Measurements from ENCODE around the gene PPFIBP2.

Gene PPFIBP2

DNA sequence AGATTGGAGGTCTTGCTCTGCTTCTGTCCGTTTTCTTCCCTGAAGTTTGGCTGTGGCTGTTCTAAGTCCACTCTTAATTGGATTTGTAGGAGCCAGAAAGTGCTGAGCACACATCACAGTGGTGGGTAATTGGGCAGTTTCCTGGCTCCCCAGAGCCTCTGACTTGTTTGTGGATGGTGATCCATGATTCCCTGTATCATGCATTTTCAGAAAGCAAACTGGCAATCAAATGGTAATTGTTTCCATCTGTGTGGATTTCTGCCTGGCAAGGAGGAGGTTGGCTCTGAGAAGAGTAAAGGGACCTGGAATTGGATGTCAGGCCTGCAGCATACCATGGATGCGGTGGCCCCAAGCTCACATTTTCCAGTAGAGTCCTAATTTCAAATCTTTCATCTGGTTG is 49.5 kb downstream of the PPFIBP2 start:
- Histone ChIP-seq H4K20me1 (ENCODE audit: insufficient read depth, low read length) (no peaks in the 10 kb centered on the region), H3K27ac (ENCODE audit: low read length) (no peak overlapping the region), H3K9ac (ENCODE audit: low read length) (no peak overlapping the region), H3K4me1 (ENCODE audit: low read length) (no peaks in the 10 kb centered on the region), H3K27me3 (replicated peaks; ENCODE audit: insufficient read depth, low read length) (no peaks in the 10 kb centered on the region), H2AFZ (ENCODE audit: low read length) (no peak overlapping the region), H3K9me3 (replicated peaks; ENCODE audit: insufficient read depth, low read length) (no peaks in the 10 kb centered on the region), H3K9me2 (replicated peaks; ENCODE audit: insufficient read depth, low read length) (no peaks in the 10 kb centered on the region), H3K4me2 (ENCODE audit: low read depth, low read length) (no peak overlapping the region), H3K79me2 (ENCODE audit: low read length) (no peaks in the 10 kb centered on the region), H3F3A (ENCODE audit: insufficient read depth, low read length) (no peaks in the 10 kb centered on the region), H3K4me3 (ENCODE audit: low read length) (no peak overlapping the region), H3K36me3 (replicated peaks; ENCODE audit: insufficient read depth, low read length) (no peaks in the 10 kb centered on the region)
- no peak for DNase-seq
- TF ChIP-seq, protein P1, sequence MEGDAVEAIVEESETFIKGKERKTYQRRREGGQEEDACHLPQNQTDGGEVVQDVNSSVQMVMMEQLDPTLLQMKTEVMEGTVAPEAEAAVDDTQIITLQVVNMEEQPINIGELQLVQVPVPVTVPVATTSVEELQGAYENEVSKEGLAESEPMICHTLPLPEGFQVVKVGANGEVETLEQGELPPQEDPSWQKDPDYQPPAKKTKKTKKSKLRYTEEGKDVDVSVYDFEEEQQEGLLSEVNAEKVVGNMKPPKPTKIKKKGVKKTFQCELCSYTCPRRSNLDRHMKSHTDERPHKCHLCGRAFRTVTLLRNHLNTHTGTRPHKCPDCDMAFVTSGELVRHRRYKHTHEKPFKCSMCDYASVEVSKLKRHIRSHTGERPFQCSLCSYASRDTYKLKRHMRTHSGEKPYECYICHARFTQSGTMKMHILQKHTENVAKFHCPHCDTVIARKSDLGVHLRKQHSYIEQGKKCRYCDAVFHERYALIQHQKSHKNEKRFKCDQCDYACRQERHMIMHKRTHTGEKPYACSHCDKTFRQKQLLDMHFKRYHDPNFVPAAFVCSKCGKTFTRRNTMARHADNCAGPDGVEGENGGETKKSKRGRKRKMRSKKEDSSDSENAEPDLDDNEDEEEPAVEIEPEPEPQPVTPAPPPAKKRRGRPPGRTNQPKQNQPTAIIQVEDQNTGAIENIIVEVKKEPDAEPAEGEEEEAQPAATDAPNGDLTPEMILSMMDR (IDR thresholded peaks at IDR 0.05; ENCODE audit: low read length): no peak
- TF ChIP-seq EZH2phosphoT487 (IDR thresholded peaks at IDR 0.05; ENCODE audit: low read length) (no peak), EZH2 (optimal IDR thresholded peaks at IDR 0.05; ENCODE audit: low read depth, low read length) (no peak)

DNA sequence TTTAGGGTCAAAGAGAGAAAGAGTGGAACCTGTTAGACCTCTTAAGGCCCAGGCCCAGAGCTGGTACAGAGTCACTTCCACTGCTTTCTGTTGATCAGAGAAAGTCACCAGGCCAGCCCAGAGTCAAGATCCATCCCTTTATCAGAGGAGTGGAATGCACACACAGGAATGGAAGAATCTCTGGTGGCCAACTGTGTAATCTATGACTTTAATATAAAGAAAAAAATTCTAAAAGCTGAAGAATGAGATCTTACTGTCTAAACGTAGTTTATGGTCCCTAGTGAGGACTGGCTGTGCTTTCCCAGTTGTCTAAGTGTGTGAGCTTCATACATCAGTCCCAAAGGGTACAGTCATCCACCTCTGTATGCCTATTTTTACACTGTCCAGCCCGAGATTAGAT is 51.0 kb downstream of the PPFIBP2 start:
- no peaks in the 10 kb centered on the region for H3K79me2 ChIP-seq (ENCODE audit: low read length)
- H3K27ac ChIP-seq (ENCODE audit: low read length): no peak overlapping the region
- no peak overlapping the region for H3K4me2 ChIP-seq (ENCODE audit: low read depth, low read length)
- no peaks in the 10 kb centered on the region for H3K4me1 ChIP-seq (ENCODE audit: low read length)
- no peak overlapping the region for H2AFZ ChIP-seq (ENCODE audit: low read length)
- no peaks in the 10 kb centered on the region for H4K20me1 ChIP-seq (ENCODE audit: insufficient read depth, low read length)
- H3K9me3 ChIP-seq (replicated peaks; ENCODE audit: insufficient read depth, low read length): no peaks in the 10 kb centered on the region
- no peak for DNase-seq
- H3K36me3 ChIP-seq (replicated peaks; ENCODE audit: insufficient read depth, low read length): no peaks in the 10 kb centered on the region
- TF ChIP-seq EZH2phosphoT487 (IDR thresholded peaks at IDR 0.05; ENCODE audit: low read length) (no peak), EZH2 (optimal IDR thresholded peaks at IDR 0.05; ENCODE audit: low read depth, low read length) (no peak)
- TF ChIP-seq, protein P1 (IDR thresholded peaks at IDR 0.05; ENCODE audit: low read length): no peak
- no peak overlapping the region for H3K9ac ChIP-seq (ENCODE audit: low read length)
- H3K9me2 ChIP-seq (replicated peaks; ENCODE audit: insufficient read depth, low read length): no peaks in the 10 kb centered on the region
- no peak overlapping the region for H3K4me3 ChIP-seq (ENCODE audit: low read length)
- no peaks in the 10 kb centered on the region for H3F3A ChIP-seq (ENCODE audit: insufficient read depth, low read length)
- no peaks in the 10 kb centered on the region for H3K27me3 ChIP-seq (replicated peaks; ENCODE audit: insufficient read depth, low read length)

DNA sequence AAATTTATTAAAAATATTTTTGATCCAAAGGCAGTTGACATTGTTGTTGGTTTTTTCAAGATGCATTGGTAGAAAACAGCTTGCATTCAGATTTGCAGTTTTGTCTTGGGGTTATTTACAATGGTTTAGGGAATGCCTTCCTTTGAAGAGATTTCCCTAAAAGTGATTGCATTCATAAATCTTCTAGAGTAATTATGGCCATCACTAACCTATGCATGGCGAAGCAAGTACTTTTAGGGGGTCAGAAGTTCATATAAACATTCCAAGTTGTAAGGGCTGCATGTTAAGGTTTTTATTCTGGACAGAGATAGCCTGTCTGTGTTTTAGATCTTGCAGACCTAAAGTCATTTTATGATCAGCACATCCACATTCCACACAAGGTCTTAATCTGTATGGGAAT is 53.5 kb downstream of the PPFIBP2 start:
- Histone ChIP-seq H3F3A (ENCODE audit: insufficient read depth, low read length) (peaks cover 3% of the 10 kb centered on the region; the same call in 1 of the 2 replicates), H3K9ac (ENCODE audit: low read length) (no peak overlapping the region), H3K79me2 (ENCODE audit: low read length) (no peaks in the 10 kb centered on the region), H3K36me3 (replicated peaks; ENCODE audit: insufficient read depth, low read length) (no peaks in the 10 kb centered on the region), H3K9me3 (replicated peaks; ENCODE audit: insufficient read depth, low read length) (no peaks in the 10 kb centered on the region), H3K27ac (ENCODE audit: low read length) (no peak overlapping the region), H3K4me2 (ENCODE audit: low read depth, low read length) (no peak overlapping the region), H3K4me1 (ENCODE audit: low read length) (0 out of 2 replicates have a peak, but pooled peaks cover 5% of the 10 kb centered on the region), H2AFZ (ENCODE audit: low read length) (no peak overlapping the region), H3K27me3 (replicated peaks; ENCODE audit: insufficient read depth, low read length) (no peaks in the 10 kb centered on the region), H4K20me1 (ENCODE audit: insufficient read depth, low read length) (no peaks in the 10 kb centered on the region), H3K4me3 (ENCODE audit: low read length) (no peak overlapping the region), H3K9me2 (replicated peaks; ENCODE audit: insufficient read depth, low read length) (no peaks in the 10 kb centered on the region)
- DNase-seq: no peak
- TF ChIP-seq EZH2 (optimal IDR thresholded peaks at IDR 0.05; ENCODE audit: low read depth, low read length) (no peak), EZH2phosphoT487 (IDR thresholded peaks at IDR 0.05; ENCODE audit: low read length) (no peak)
- TF ChIP-seq, protein P1 (IDR thresholded peaks at IDR 0.05; ENCODE audit: low read length): no peak
